ENCODE data around the gene PAIP2B. TPM values are rescaled to one million over a fixed set of nuclear protein-coding genes. Genes with fewer than 3 reads are reported as not detected.
"Not testable (repeated sequence)": the region's sequence is repeated elsewhere in the genome, so short reads cannot be mapped to it uniquely, and the experiment has no call there.

Gene PAIP2B
- total RNA-seq, 1 experiment from 2014 or later: 17.7 TPM

GRCh38 chr2:71181316-71181715 lies 45.6 kb downstream of the PAIP2B start:
- no peaks in the 10 kb centered on the region for H3K23me2 ChIP-seq (ENCODE audit: insufficient read length, low read depth, low read length, poor library complexity, severe bottlenecking)
- H3K27ac Mint-ChIP-seq: no peak overlapping the region
- no peak overlapping the region for H2BK15ac ChIP-seq (ENCODE audit: low read depth, low read length)
- H3K4me1 Mint-ChIP-seq: peaks cover 29 to 38% of the 10 kb centered on the region in 2 experiments
- H2AK5ac ChIP-seq (ENCODE audit: insufficient read length, low read length): no peak overlapping the region
- H3K56ac ChIP-seq (ENCODE audit: insufficient read length, low read depth, low read length): no peak overlapping the region
- H3K79me1 ChIP-seq (ENCODE audit: insufficient read depth, low read depth, low read length, poor library complexity, severe bottlenecking): no peaks in the 10 kb centered on the region
- no peak overlapping the region for H2BK20ac ChIP-seq (ENCODE audit: low read depth, low read length, poor library complexity, severe bottlenecking)
- H3K27me3 Mint-ChIP-seq (ENCODE audit: low read depth): no peaks in the 10 kb centered on the region
- no peak overlapping the region for H3K23ac ChIP-seq (ENCODE audit: insufficient read length, low read depth, low read length)
- no peak overlapping the region for H2BK120ac ChIP-seq (ENCODE audit: low read depth, low read length, poor library complexity, severe bottlenecking)
- H2BK5ac ChIP-seq (ENCODE audit: insufficient read length, low read length): no peak overlapping the region
- H3T11ph ChIP-seq (ENCODE audit: low read length): no peak overlapping the region
- no CpG with 5 or more reads among the region's 2 CpGs for WGBS (ENCODE audit: extremely low coverage, insufficient read length, low lambda C conversion rate)
- no peak overlapping the region for H3K4ac ChIP-seq (ENCODE audit: low read depth, low read length)
- no peaks in the 10 kb centered on the region for H3K9me3 Mint-ChIP-seq
- H3K4me3 Mint-ChIP-seq: no peak overlapping the region
- no peaks in the 10 kb centered on the region for H4K20me1 ChIP-seq (ENCODE audit: control insufficient read depth, insufficient read depth, insufficient read length)
- H3K9me3 ChIP-seq (ENCODE audit: control insufficient read depth, low read depth, low read length): no peaks in the 10 kb centered on the region
- H4K5ac ChIP-seq (ENCODE audit: insufficient read length, low read depth, low read length): no peak overlapping the region
- H3K9ac ChIP-seq (ENCODE audit: extremely low read depth, insufficient read length, low read length): no peak overlapping the region
- H2BK12ac ChIP-seq (ENCODE audit: insufficient read length, low read depth, low read length): no peak overlapping the region
- no peak overlapping the region for H3K4me2 ChIP-seq (ENCODE audit: insufficient read depth, insufficient read length, low read length)
- H3K27me3 ChIP-seq (ENCODE audit: insufficient read depth, low read length): no peaks in the 10 kb centered on the region
- no peak overlapping the region for H4K8ac ChIP-seq (replicated peaks; ENCODE audit: insufficient read length, low read depth, low read length)
- H4K91ac ChIP-seq (ENCODE audit: insufficient read length, low read depth, low read length): no peak overlapping the region
- no peaks in the 10 kb centered on the region for H3K36me3 Mint-ChIP-seq (ENCODE audit: insufficient read depth in 1 of 3, low read depth in 3 of 3)
- H3K18ac ChIP-seq (ENCODE audit: insufficient read length, low read depth, low read length): no peak overlapping the region
- DNase-seq: no peak
- H3K27ac ChIP-seq (ENCODE audit: insufficient read length, low read depth, low read length): no peak overlapping the region
- H3K4me1 ChIP-seq (ENCODE audit: insufficient read depth, low read length): peaks cover 2% of the 10 kb centered on the region; the same call in 1 of the 2 replicates
- H3K14ac ChIP-seq (ENCODE audit: insufficient read depth, low read length): no peak overlapping the region
- TF ChIP-seq CTCF (conservative IDR thresholded peaks at IDR 0.05): no peak
- no peak overlapping the region for H2AFZ ChIP-seq (ENCODE audit: low read length)
- no peaks in the 10 kb centered on the region for H3K79me2 ChIP-seq (ENCODE audit: insufficient read depth, low read length)

- WGBS (ENCODE audit: extremely low coverage, insufficient read length, low lambda C conversion rate): no CpG with 5 or more reads among the region's 8 CpGs
- not testable (repeated sequence) for H3K27me3 Mint-ChIP-seq (ENCODE audit: low read depth); H4K20me1 ChIP-seq (ENCODE audit: control insufficient read depth, insufficient read depth, insufficient read length)
Measured at GRCh38 chr2:71178836-71179235, 48.1 kb downstream of the PAIP2B start.

More at GRCh38 chr2:71178836-71179235, 48.1 kb downstream of the PAIP2B start:
- H2BK5ac ChIP-seq (ENCODE audit: insufficient read length, low read length); H2BK120ac ChIP-seq (ENCODE audit: low read depth, low read length, poor library complexity, severe bottlenecking); H3K4me3 Mint-ChIP-seq; H3K79me1 ChIP-seq (ENCODE audit: insufficient read depth, low read depth, low read length, poor library complexity, severe bottlenecking); H3K18ac ChIP-seq (ENCODE audit: insufficient read length, low read depth, low read length); H3T11ph ChIP-seq (ENCODE audit: low read length); H3K4me2 ChIP-seq (ENCODE audit: insufficient read depth, insufficient read length, low read length); H3K23me2 ChIP-seq (ENCODE audit: insufficient read length, low read depth, low read length, poor library complexity, severe bottlenecking); H2BK15ac ChIP-seq (ENCODE audit: low read depth, low read length); H3K4ac ChIP-seq (ENCODE audit: low read depth, low read length); DNase-seq; H2BK20ac ChIP-seq (ENCODE audit: low read depth, low read length, poor library complexity, severe bottlenecking); H4K91ac ChIP-seq (ENCODE audit: insufficient read length, low read depth, low read length); H2AK5ac ChIP-seq (ENCODE audit: insufficient read length, low read length); H4K8ac ChIP-seq (replicated peaks; ENCODE audit: insufficient read length, low read depth, low read length); H3K14ac ChIP-seq (ENCODE audit: insufficient read depth, low read length); H3K9ac ChIP-seq (ENCODE audit: extremely low read depth, insufficient read length, low read length); H3K9me3 ChIP-seq (ENCODE audit: control insufficient read depth, low read depth, low read length); H2AFZ ChIP-seq (ENCODE audit: low read length); H3K56ac ChIP-seq (ENCODE audit: insufficient read length, low read depth, low read length); H2BK12ac ChIP-seq (ENCODE audit: insufficient read length, low read depth, low read length); H3K79me2 ChIP-seq (ENCODE audit: insufficient read depth, low read length); H3K36me3 Mint-ChIP-seq (ENCODE audit: insufficient read depth in 1 of 3, low read depth in 3 of 3); H3K27ac ChIP-seq (ENCODE audit: insufficient read length, low read depth, low read length); H3K27ac Mint-ChIP-seq; H3K4me1 ChIP-seq (ENCODE audit: insufficient read depth, low read length); H3K9me3 Mint-ChIP-seq; H3K27me3 ChIP-seq (ENCODE audit: insufficient read depth, low read length); H3K23ac ChIP-seq (ENCODE audit: insufficient read length, low read depth, low read length); H4K5ac ChIP-seq (ENCODE audit: insufficient read length, low read depth, low read length): not testable (repeated sequence)
- H3K4me1 Mint-ChIP-seq: peaks cover 25 to 33% of the 10 kb centered on the region in 2 experiments
